Endothelial cell of umbilical vein (primary cell): ENCODE data around the gene ZNRF3. TPM values are rescaled to one million over a fixed set of nuclear protein-coding genes. Genes with fewer than 3 reads are reported as not detected.
"Not testable (repeated sequence)": the region's sequence is repeated elsewhere in the genome, so short reads cannot be mapped to it uniquely, and the experiment has no call there.

Experiments
- BruUV-seq: library from RNA; stranded (reverse); fragments of 400-500 nt; replicated peaks from 2 replicates; lab custom pipeline; 2021; lab: Mats Ljungman, UMichigan
- CTCF ChIA-PET: fragments of 300-600, 350-600 bp; sonication (Branson Sonifier 250); formaldehyde crosslinking; loops from one replicate; lab custom pipeline; 2021; ENCODE audit warnings: antibody characterized with exemption, inconsistent platforms; lab: Charles Lee
- POLR2A ChIA-PET: fragments of 300-600, 350-600 bp; sonication (Branson Sonifier 250); formaldehyde crosslinking; loops from one replicate; lab custom pipeline; 2021; ENCODE audit warnings: antibody characterized with exemption, inconsistent platforms; lab: Charles Lee
- DNase-seq: peaks from one replicate; pipeline ENCODE4 v3.0.0-alpha.2; 2011; ENCODE audit warnings: low read depth, low spot score
- FAIRE-seq: peaks from 2 replicates; lab custom pipeline; 2011; peaks lifted over from hg19 to GRCh38; lab: Jason Lieb, UNC
- H2AFZ ChIP-seq: 2 replicates; pipeline ENCODE4 v1.6.0; 2012; ENCODE audit warnings: low read depth, low read length, control low read depth, inconsistent platforms
- H3K27ac ChIP-seq: 2 replicates; pipeline ENCODE4 v1.5.1; 2011; ENCODE audit warnings: low read depth, mild to moderate bottlenecking, control low read depth, low read length, moderate library complexity; ENCODE audit not compliant: insufficient read depth
- H3K27me3 ChIP-seq, 2 experiments: 2 replicates each; pipeline versions ENCODE4 v1.6.0 to v1.6.1; 2011; ENCODE audit warnings: low read length in 2 of 2, mixed read lengths in 1 of 2; ENCODE audit not compliant: control insufficient read depth in 2 of 2, insufficient read depth in 2 of 2
- H3K36me3 ChIP-seq, 2 experiments: 2 replicates in 1 of 2; 3 replicates in 1 of 2; pipeline ENCODE4 v1.5.1; 2011; ENCODE audit warnings: low read length in 2 of 2, mild to moderate bottlenecking in 1 of 2, moderate library complexity in 1 of 2; ENCODE audit not compliant: control insufficient read depth in 2 of 2, insufficient read depth in 2 of 2; ENCODE audit errors: extremely low read depth in 1 of 2
- H3K4me1 ChIP-seq: 3 replicates; pipeline ENCODE4 v1.5.1; 2011; ENCODE audit warnings: mild to moderate bottlenecking, low read length; ENCODE audit not compliant: control insufficient read depth, insufficient read depth; ENCODE audit errors: extremely low read depth
- H3K4me2 ChIP-seq: 2 replicates; pipeline ENCODE4 v1.6.1; 2011; ENCODE audit warnings: low read length, control low read depth, mixed read lengths; ENCODE audit not compliant: insufficient read depth
- H3K4me3 ChIP-seq, 3 experiments: fragments of 200-600 bp in 1 of 3; sonication (generic), shearing (Covaris generic) in 1 of 3; replicated peaks in 1 of 3; 2 replicates each; pipeline ENCODE4 v1.5.1; 2011 to 2016; ENCODE audit warnings: control low read depth in 3 of 3, low read length in 3 of 3, mild to moderate bottlenecking in 2 of 3, inconsistent platforms in 1 of 3, low read depth in 1 of 3, moderate library complexity in 1 of 3; ENCODE audit not compliant: insufficient read depth in 1 of 3
- H3K79me2 ChIP-seq: 2 replicates; pipeline ENCODE4 v1.6.0; 2012; ENCODE audit warnings: low read length, inconsistent platforms; ENCODE audit not compliant: control insufficient read depth, insufficient read depth
- H3K9ac ChIP-seq: replicated peaks from 2 replicates; pipeline ENCODE3; 2011; ENCODE audit warnings: low read length, control low read depth; ENCODE audit not compliant: insufficient read depth; ENCODE audit errors: extremely low read depth
- H3K9me1 ChIP-seq: replicated peaks from 3 replicates; pipeline ENCODE4 v1.6.0; 2011; ENCODE audit warnings: mild to moderate bottlenecking, low read length; ENCODE audit not compliant: control insufficient read depth, insufficient read depth; ENCODE audit errors: extremely low read depth
- H3K9me3 ChIP-seq: replicated peaks from 2 replicates; pipeline ENCODE4 v1.5.1; 2012; ENCODE audit warnings: low read length, inconsistent platforms; ENCODE audit not compliant: control insufficient read depth, insufficient read depth
- H4K20me1 ChIP-seq: replicated peaks from 2 replicates; pipeline ENCODE3; 2011; ENCODE audit warnings: mild to moderate bottlenecking, low read length; ENCODE audit not compliant: control insufficient read depth, insufficient read depth; ENCODE audit errors: extremely low read depth
- EZH2 ChIP-seq: IDR thresholded peaks from 2 replicates; pipeline ENCODE4 v1.6.1; 2012; ENCODE audit warnings: borderline replicate concordance, low read depth, mild to moderate bottlenecking, moderate library complexity, low read length, inconsistent platforms; ENCODE audit not compliant: severe bottlenecking
- FOS ChIP-seq: IDR thresholded peaks from 2 replicates; pipeline ENCODE4 v1.6.1; 2011; ENCODE audit warnings: mild to moderate bottlenecking, low read length, moderate library complexity, borderline replicate concordance; ENCODE audit not compliant: insufficient read depth
- GATA2 ChIP-seq: IDR thresholded peaks from 2 replicates; pipeline ENCODE4 v1.7.0; 2011; ENCODE audit warnings: low read depth, mild to moderate bottlenecking, moderate library complexity, mixed read lengths, low read length; ENCODE audit not compliant: insufficient read length, insufficient read depth
- JUN ChIP-seq: IDR thresholded peaks from 2 replicates; pipeline ENCODE4 v1.6.1; 2011; ENCODE audit warnings: borderline replicate concordance, low read depth; ENCODE audit not compliant: insufficient read length, insufficient read depth
- MYC ChIP-seq: IDR thresholded peaks from one replicate; pipeline ENCODE4 v1.6.1; 2011; ENCODE audit warnings: mild to moderate bottlenecking, low read depth, low read length
- POLR2A ChIP-seq: IDR thresholded peaks from 2 replicates; pipeline ENCODE4 v1.6.1; 2012; ENCODE audit warnings: low read depth, mild to moderate bottlenecking, control low read depth, low read length
- POLR2AphosphoS5 ChIP-seq: IDR thresholded peaks from 2 replicates; pipeline ENCODE4 v1.6.1; 2012; ENCODE audit warnings: low read depth, mild to moderate bottlenecking, control low read depth, low read length, moderate library complexity; ENCODE audit not compliant: insufficient read depth
- dilution Hi-C: fragments of 300-500 bp; cut with MboI; formaldehyde crosslinking; loops from one replicate; pipeline ENCODE4 v1.15.0; 2019; ENCODE audit warnings: low sequenced_read_pairs; ENCODE audit not compliant: extremely low pct_ligation_motif_present
- intact Hi-C: fragments of 100-400 bp; cut with micrococcal nuclease; formaldehyde crosslinking; loops from one replicate; pipeline ENCODE4 v1.10.0; 2022
- polyA plus RNA-seq, 4 experiments: library from polyadenylated mRNA; depleted of rRNA in 3 of 4; stranded (reverse) in 3 of 4; unstranded in 1 of 4; fragments of >200 nt; gene quantifications; 2 replicates each; pipeline versions ENCODE4 v1.2.1 to v1.2.3, GENCODE V29; 2011 to 2012; ENCODE audit warnings: missing spikeins in 1 of 4
- total RNA-seq: library from RNA; stranded (reverse); gene quantifications from 2 replicates; pipeline ENCODE4 v1.2.3, GENCODE V29; 2021
- TF ChIP-seq, protein P1 (sequence below): IDR thresholded peaks from 2 replicates; pipeline ENCODE4 v1.6.1; 2011; ENCODE audit not compliant: insufficient read depth, insufficient read length
- TF ChIP-seq, protein P2 (sequence below), 2 donors: IDR thresholded peaks; 1 replicate in 1 of 2; 2 replicates in 1 of 2; pipeline ENCODE4 v1.5.1; 2011; ENCODE audit warnings: low read length in 2 of 2, mild to moderate bottlenecking in 2 of 2, moderate library complexity in 2 of 2, control low read depth in 1 of 2, inconsistent platforms in 1 of 2, low read depth in 1 of 2; ENCODE audit not compliant: insufficient read depth in 1 of 2; ENCODE audit errors: extremely low read depth in 1 of 2

ZNRF3 gene
- total and polyA plus RNA-seq, 2 donors (not counting 3 experiments of a cell fraction or from before 2014, with no cell fraction given): 2.7 to 5.2 TPM

DNA sequence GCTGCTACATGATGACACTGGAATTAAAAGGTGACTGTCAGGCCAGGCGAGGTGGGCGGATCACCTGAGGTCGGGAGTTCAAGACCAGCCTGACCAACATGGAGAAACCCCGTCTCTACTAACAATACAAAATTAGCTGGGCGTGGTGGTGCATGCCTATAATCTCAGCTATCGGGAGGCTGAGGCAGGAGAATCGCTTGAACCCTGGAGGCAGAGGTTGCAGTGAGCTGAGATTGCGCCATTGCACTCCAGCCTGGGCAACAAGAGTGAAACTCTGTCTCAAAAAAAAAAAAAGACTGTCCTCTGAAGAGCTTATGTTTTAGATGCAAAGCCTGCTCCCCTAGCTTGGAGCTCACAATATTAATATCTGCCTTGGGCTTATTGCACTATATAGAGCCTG, 122.4 kb downstream of the ZNRF3 start:
- H3K36me3 ChIP-seq, H3K9me1 ChIP-seq, BruUV-seq, POLR2A ChIA-PET, H3K9ac ChIP-seq, H3K4me1 ChIP-seq, FAIRE-seq, H3K4me2 ChIP-seq, H3K27ac ChIP-seq, H3K9me3 ChIP-seq, H2AFZ ChIP-seq, H3K4me3 ChIP-seq, intact Hi-C loops, DNase-seq, H4K20me1 ChIP-seq, H3K27me3 ChIP-seq, H3K79me2 ChIP-seq: not testable (repeated sequence)
- CTCF ChIA-PET: interaction anchor here (1.1 to 1.8 kb wide), 2 partner anchors 9 to 35 kb away, joined by 5 to 12 read pairs; no protein-coding TSS in a partner anchor
- dilution Hi-C loops: loop anchor here (25.0 kb wide), 1 partner anchor 93 kb away; no protein-coding TSS in a partner anchor

DNA sequence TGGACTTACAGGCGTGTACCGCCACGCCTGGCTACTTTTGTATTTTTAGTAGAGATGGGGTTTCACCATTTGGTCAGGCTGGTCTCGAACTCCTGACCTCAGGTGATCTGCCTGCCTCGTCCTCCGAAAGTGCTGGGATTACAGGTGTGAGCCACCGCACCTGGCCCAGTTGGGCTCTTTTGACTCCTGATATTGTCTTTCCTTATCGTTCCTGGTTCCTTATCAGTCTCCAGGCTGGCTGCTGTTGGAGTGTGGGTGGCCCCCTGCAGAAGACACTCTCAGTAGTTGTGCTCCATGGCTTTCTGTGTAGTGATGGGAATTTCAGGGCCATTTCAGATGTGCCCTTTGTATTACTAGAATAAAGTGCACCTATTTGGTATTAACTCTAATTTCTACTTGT, 123.0 kb downstream of the ZNRF3 start:
- Histone ChIP-seq H3K27me3 (no peaks in the 10 kb centered on the region), H3K4me1 (no peaks in the 10 kb centered on the region), H3K79me2 (no peaks in the 10 kb centered on the region), H3K4me3 (no peak overlapping the region), H3K36me3 (no peaks in the 10 kb centered on the region), H3K9me3 (no peaks in the 10 kb centered on the region), H4K20me1 (no peaks in the 10 kb centered on the region), H3K9me1 (no peaks in the 10 kb centered on the region), H3K27ac (no peak overlapping the region), H3K9ac (no peak overlapping the region), H2AFZ (no peak overlapping the region), H3K4me2 (no peak overlapping the region)
- no TSS peak for BruUV-seq
- FAIRE-seq: no peak
- DNase-seq: no peak
- ChIA-PET POLR2A (no interaction called here), CTCF (interaction anchor here (1.1 kb wide), 1 partner anchor 8 kb away, joined by 5 read pairs; no protein-coding TSS in a partner anchor)
- TF ChIP-seq, protein P1, sequence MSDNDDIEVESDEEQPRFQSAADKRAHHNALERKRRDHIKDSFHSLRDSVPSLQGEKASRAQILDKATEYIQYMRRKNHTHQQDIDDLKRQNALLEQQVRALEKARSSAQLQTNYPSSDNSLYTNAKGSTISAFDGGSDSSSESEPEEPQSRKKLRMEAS: no peak
- no peak for TF ChIP-seq POLR2A
- no peak for TF ChIP-seq POLR2AphosphoS5
- no peak for TF ChIP-seq JUN
- no peak for TF ChIP-seq MYC
- no peak for TF ChIP-seq GATA2
- no peak for TF ChIP-seq EZH2
- TF ChIP-seq, protein P2, sequence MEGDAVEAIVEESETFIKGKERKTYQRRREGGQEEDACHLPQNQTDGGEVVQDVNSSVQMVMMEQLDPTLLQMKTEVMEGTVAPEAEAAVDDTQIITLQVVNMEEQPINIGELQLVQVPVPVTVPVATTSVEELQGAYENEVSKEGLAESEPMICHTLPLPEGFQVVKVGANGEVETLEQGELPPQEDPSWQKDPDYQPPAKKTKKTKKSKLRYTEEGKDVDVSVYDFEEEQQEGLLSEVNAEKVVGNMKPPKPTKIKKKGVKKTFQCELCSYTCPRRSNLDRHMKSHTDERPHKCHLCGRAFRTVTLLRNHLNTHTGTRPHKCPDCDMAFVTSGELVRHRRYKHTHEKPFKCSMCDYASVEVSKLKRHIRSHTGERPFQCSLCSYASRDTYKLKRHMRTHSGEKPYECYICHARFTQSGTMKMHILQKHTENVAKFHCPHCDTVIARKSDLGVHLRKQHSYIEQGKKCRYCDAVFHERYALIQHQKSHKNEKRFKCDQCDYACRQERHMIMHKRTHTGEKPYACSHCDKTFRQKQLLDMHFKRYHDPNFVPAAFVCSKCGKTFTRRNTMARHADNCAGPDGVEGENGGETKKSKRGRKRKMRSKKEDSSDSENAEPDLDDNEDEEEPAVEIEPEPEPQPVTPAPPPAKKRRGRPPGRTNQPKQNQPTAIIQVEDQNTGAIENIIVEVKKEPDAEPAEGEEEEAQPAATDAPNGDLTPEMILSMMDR (IDR thresholded peaks at IDR 0.05; ENCODE audit: extremely low read depth in 1 of 2, insufficient read depth in 1 of 2, low read depth in 1 of 2, low read length in 2 of 2): no peak
- TF ChIP-seq FOS: no peak
- dilution Hi-C loops (loop anchor here (25.0 kb wide), 1 partner anchor 94 kb away; no protein-coding TSS in a partner anchor), intact Hi-C loops (no loop called here)
